Glutamatergic neuron (in vitro differentiated cells): ENCODE results near the gene KMT2B. TPM values are rescaled to one million over a fixed set of nuclear protein-coding genes. Genes with fewer than 3 reads are reported as not detected.

Source experiments
- DNase-seq: peaks from one replicate; pipeline ENCODE4 v3.0.0; 2022
- H3K27ac Mint-ChIP-seq: one replicate; pipeline ENCODE4 v1.8.0; 2020; ENCODE audit warnings: mild to moderate bottlenecking, mixed read lengths, inconsistent platforms; ENCODE audit not compliant: unreplicated experiment
- H3K27me3 Mint-ChIP-seq: one replicate; pipeline ENCODE4 v1.8.0; 2020; ENCODE audit warnings: mild to moderate bottlenecking, moderate library complexity, mixed read lengths, inconsistent platforms; ENCODE audit not compliant: unreplicated experiment
- H3K36me3 Mint-ChIP-seq: one replicate; pipeline ENCODE4 v1.8.0; 2020; ENCODE audit warnings: mild to moderate bottlenecking, mixed read lengths, inconsistent platforms; ENCODE audit not compliant: unreplicated experiment
- H3K4me1 Mint-ChIP-seq: one replicate; pipeline ENCODE4 v1.8.0; 2020; ENCODE audit warnings: mild to moderate bottlenecking, low read depth, mixed read lengths, inconsistent platforms; ENCODE audit not compliant: unreplicated experiment
- H3K4me3 Mint-ChIP-seq: one replicate; pipeline ENCODE4 v1.8.0; 2020; ENCODE audit warnings: mild to moderate bottlenecking, mixed read lengths, inconsistent platforms; ENCODE audit not compliant: unreplicated experiment
- H3K9me3 Mint-ChIP-seq: one replicate; pipeline ENCODE4 v1.8.0; 2020; ENCODE audit warnings: mild to moderate bottlenecking, moderate library complexity, mixed read lengths, inconsistent platforms; ENCODE audit not compliant: unreplicated experiment
- total RNA-seq: library from RNA; stranded (reverse); fragmentation: NEBNext Ultra II Directional; extraction: Animal tissue kit (Norgen Biotek cat#: 25700); gene quantifications from one replicate; pipeline ENCODE4 v1.2.1, GENCODE V29; 2021; ENCODE audit not compliant: unreplicated experiment
- TF ChIP-seq, protein P1 (sequence below): fragments of 200-600 bp; sonication (generic); IDR thresholded peaks from one replicate; pipeline ENCODE4 v1.5.0; 2021; ENCODE audit not compliant: partially characterized antibody, unreplicated experiment

Gene KMT2B
- total RNA-seq, 1 donor from 2014 or later = 60.8 TPM

DNA sequence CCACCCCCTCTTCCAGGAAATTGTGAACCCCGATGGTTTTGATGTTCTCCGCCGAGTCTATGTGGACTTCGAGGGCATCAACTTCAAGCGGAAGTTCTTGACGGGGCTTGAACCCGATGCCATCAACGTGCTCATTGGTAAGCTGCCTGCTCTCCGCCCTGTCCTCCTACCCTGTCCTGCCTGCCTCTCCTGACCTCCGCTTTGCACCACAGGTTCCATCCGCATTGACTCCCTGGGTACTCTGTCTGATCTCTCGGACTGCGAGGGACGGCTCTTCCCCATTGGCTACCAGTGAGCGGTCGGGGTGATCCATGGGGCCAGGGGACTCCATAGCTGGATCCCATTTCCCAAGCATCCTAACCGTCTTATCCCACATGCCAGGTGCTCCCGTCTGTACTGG lies 12.5 kb downstream of the KMT2B start:
- DNase-seq = no peak
- TF ChIP-seq, protein P1, sequence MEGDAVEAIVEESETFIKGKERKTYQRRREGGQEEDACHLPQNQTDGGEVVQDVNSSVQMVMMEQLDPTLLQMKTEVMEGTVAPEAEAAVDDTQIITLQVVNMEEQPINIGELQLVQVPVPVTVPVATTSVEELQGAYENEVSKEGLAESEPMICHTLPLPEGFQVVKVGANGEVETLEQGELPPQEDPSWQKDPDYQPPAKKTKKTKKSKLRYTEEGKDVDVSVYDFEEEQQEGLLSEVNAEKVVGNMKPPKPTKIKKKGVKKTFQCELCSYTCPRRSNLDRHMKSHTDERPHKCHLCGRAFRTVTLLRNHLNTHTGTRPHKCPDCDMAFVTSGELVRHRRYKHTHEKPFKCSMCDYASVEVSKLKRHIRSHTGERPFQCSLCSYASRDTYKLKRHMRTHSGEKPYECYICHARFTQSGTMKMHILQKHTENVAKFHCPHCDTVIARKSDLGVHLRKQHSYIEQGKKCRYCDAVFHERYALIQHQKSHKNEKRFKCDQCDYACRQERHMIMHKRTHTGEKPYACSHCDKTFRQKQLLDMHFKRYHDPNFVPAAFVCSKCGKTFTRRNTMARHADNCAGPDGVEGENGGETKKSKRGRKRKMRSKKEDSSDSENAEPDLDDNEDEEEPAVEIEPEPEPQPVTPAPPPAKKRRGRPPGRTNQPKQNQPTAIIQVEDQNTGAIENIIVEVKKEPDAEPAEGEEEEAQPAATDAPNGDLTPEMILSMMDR = no peak
- Mint-ChIP-seq H3K36me3 (no peaks in the 10 kb centered on the region), H3K4me1 (no peaks in the 10 kb centered on the region), H3K9me3 (peaks cover 3% of the 10 kb centered on the region), H3K27me3 (peaks cover 10% of the 10 kb centered on the region), H3K27ac (no peak overlapping the region), H3K4me3 (no peak overlapping the region)

DNA sequence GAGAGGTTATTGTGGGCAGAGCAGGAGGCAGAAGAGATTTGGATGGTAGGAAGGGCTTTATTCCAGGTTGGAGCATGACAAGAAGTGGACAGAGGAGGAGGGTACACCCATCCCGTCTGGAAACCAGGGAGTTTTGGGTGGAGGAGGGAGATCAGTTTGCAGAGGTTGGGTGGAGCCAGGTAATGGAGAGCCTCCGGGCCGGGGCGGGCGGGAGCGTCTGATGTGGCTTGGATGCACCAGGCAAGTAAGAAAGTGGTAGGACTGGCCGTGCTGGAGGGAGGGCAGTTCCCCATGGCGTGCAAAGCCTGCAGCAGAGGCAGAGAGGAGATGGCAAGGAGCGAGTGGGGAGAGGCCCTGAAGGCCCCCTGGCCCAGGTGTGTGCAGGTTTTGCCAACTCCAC lies 13.6 kb downstream of the KMT2B start:
- H3K36me3 Mint-ChIP-seq = peaks cover 4% of the 10 kb centered on the region
- peaks cover 10% of the 10 kb centered on the region for H3K27me3 Mint-ChIP-seq
- peaks cover 3% of the 10 kb centered on the region for H3K9me3 Mint-ChIP-seq
- TF ChIP-seq, protein P1 = no peak
- no peak for DNase-seq
- no peak overlapping the region for H3K27ac Mint-ChIP-seq
- no peaks in the 10 kb centered on the region for H3K4me1 Mint-ChIP-seq
- no peak overlapping the region for H3K4me3 Mint-ChIP-seq

DNA sequence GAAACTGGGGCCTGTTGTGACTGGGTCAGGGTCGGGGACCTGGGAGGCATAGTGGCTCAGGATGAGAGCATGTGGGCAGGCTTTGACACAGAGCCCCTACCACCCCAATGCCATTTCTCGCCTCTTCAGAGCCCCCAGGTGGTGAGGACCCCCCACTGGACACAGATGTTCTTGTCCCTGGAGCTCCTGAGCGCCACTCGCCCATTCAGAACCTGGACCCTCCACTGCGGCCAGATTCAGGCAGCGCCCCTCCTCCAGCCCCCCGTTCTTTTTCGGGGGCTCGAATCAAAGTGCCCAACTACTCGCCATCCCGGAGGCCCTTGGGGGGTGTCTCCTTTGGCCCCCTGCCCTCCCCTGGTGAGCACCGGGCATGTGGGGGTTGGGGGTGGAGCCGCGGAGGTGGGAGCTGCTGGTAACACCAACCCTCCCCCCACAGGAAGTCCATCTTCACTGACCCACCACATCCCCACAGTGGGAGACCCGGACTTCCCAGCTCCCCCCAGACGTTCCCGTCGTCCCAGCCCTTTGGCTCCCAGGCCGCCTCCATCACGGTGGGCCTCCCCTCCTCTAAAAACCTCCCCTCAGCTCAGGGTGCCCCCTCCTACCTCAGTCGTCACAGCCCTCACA lies 14.1 kb downstream of the KMT2B start:
- no peaks in the 10 kb centered on the region for H3K4me1 Mint-ChIP-seq
- TF ChIP-seq, protein P1 = no peak
- H3K27ac Mint-ChIP-seq = no peak overlapping the region
- H3K36me3 Mint-ChIP-seq = peaks cover 4% of the 10 kb centered on the region
- H3K27me3 Mint-ChIP-seq = peaks cover 10% of the 10 kb centered on the region
- H3K4me3 Mint-ChIP-seq = no peak overlapping the region
- peaks cover 5% of the 10 kb centered on the region for H3K9me3 Mint-ChIP-seq
- DNase-seq = no peak

DNA sequence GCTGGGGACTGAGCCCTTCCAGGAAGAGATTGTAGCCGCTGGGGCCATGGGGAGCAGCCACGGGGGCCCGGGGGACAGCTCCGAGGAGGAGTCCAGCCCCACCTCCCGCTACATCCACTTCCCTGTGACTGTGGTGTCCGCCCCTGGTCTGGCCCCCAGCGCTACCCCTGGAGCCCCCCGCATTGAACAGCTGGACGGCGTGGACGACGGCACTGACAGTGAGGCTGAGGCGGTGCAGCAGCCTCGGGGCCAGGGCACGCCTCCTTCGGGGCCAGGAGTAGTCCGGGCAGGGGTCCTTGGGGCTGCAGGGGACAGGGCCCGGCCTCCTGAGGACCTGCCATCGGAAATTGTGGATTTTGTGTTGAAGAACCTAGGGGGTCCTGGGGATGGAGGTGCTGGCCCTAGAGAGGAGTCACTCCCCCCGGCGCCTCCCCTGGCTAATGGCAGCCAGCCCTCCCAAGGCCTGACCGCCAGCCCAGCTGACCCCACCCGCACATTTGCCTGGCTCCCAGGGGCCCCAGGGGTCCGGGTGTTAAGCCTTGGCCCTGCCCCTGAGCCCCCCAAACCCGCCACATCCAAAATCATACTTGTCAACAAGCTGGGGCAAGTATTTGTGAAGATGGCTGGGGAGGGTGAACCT lies 14.9 kb downstream of the KMT2B start:
- Mint-ChIP-seq H3K36me3 (peaks cover 4% of the 10 kb centered on the region), H3K4me1 (no peaks in the 10 kb centered on the region), H3K9me3 (peaks cover 5% of the 10 kb centered on the region), H3K27ac (no peak overlapping the region), H3K27me3 (peaks cover 10% of the 10 kb centered on the region), H3K4me3 (no peak overlapping the region)
- no peak for DNase-seq
- TF ChIP-seq, protein P1 = no peak

DNA sequence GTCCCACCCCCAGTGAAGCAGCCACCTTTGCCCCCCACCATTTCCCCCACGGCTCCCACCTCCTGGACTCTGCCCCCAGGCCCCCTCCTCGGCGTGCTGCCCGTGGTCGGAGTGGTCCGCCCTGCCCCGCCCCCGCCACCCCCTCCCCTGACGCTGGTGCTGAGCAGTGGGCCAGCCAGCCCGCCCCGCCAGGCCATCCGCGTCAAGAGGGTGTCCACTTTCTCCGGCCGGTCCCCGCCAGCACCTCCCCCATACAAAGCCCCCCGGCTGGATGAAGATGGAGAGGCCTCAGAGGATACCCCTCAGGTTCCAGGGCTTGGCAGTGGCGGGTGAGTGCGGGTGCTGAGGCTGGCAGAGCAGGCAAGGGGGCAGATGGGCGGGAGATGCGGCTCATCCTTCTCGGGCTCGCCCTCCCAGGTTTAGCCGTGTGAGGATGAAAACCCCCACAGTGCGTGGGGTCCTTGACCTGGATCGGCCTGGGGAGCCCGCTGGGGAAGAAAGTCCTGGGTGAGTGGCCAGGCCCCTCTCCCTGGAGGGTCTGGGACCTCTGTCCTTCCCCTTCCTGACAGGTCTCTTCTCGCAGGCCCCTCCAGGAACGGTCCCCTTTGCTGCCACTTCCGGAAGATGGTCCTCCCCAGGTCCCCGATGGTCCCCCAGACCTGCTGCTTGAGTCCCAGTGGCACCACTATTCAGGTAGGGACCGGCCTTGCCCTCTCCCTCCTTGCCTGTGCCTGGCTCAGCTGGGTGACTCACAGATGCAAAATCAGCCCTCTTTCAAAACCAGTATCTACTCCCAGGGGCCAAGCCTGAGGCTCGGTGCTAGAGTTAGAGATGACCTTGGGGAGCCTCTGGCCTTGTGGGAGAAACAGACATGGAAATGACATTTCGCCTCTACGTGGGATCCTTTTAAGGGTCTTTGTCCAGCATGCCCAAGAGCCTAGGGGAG lies 15.7 kb downstream of the KMT2B start:
- peaks cover 4% of the 10 kb centered on the region for H3K9me3 Mint-ChIP-seq
- H3K27me3 Mint-ChIP-seq = peaks cover 10% of the 10 kb centered on the region
- no peak for DNase-seq
- TF ChIP-seq, protein P1 = no peak
- peaks cover 4% of the 10 kb centered on the region for H3K36me3 Mint-ChIP-seq
- H3K27ac Mint-ChIP-seq = peak overlapping the region; percentile 73
- no peak overlapping the region for H3K4me3 Mint-ChIP-seq
- no peaks in the 10 kb centered on the region for H3K4me1 Mint-ChIP-seq
